Mesenchymal stem cell (in vitro differentiated cells and primary cell): ENCODE data around the gene TRIM15.

Source experiments
- DNase-seq: peaks from one replicate; pipeline ENCODE4 v3.0.0-alpha.2; 2013
- H2AFZ ChIP-seq: one replicate; pipeline ENCODE4 v1.6.1; 2013; ENCODE audit warnings: low read depth, mild to moderate bottlenecking, control low read depth, inconsistent platforms, low read length, moderate library complexity
- H2AK5ac ChIP-seq: 2 replicates; pipeline ENCODE4 v1.6.1; 2013; ENCODE audit warnings: low read length, moderate library complexity, mild to moderate bottlenecking, inconsistent platforms; ENCODE audit not compliant: severe bottlenecking
- H2BK120ac ChIP-seq: one replicate; pipeline ENCODE4 v1.6.1; 2013; ENCODE audit warnings: low read depth, mild to moderate bottlenecking, inconsistent platforms, low read length, moderate library complexity
- H2BK12ac ChIP-seq, 2 experiments: one replicate each; pipeline ENCODE4 v1.6.1; 2013; ENCODE audit warnings: inconsistent platforms in 2 of 2, low read length in 2 of 2, mild to moderate bottlenecking in 2 of 2, moderate library complexity in 2 of 2, control low read depth in 1 of 2
- H2BK15ac ChIP-seq: one replicate; pipeline ENCODE4 v1.6.1; 2013; ENCODE audit warnings: mild to moderate bottlenecking, low read depth, inconsistent platforms; ENCODE audit not compliant: poor library complexity, severe bottlenecking
- H2BK5ac ChIP-seq: 2 replicates; pipeline ENCODE4 v1.6.1; 2013; ENCODE audit warnings: low read depth, mild to moderate bottlenecking, low read length, control low read depth, inconsistent platforms; ENCODE audit not compliant: poor library complexity, severe bottlenecking
- H3K14ac ChIP-seq, 2 experiments: one replicate each; pipeline ENCODE4 v1.6.1; 2013; ENCODE audit warnings: inconsistent platforms in 2 of 2, low read length in 2 of 2, control low read depth in 1 of 2, mild to moderate bottlenecking in 1 of 2, moderate library complexity in 1 of 2
- H3K18ac ChIP-seq, 2 experiments: one replicate each; pipeline ENCODE4 v1.6.1; 2013; ENCODE audit warnings: inconsistent platforms in 2 of 2, low read length in 2 of 2, control low read depth in 1 of 2, low read depth in 1 of 2, mild to moderate bottlenecking in 1 of 2
- H3K23ac ChIP-seq, 2 experiments: one replicate each; pipeline ENCODE4 v1.6.1; 2013; ENCODE audit warnings: inconsistent platforms in 2 of 2, low read length in 2 of 2, mild to moderate bottlenecking in 2 of 2, moderate library complexity in 2 of 2, control low read depth in 1 of 2
- H3K27ac ChIP-seq: 2 replicates; pipeline ENCODE4 v1.5.1; 2013; ENCODE audit warnings: mild to moderate bottlenecking, moderate library complexity, low read length, control low read depth, inconsistent platforms; ENCODE audit not compliant: poor library complexity, severe bottlenecking
- H3K27me3 ChIP-seq, 2 experiments: 2 replicates each; pipeline versions ENCODE4 v1.6.1 to v1.7.0; 2013; ENCODE audit warnings: low read length in 2 of 2, mild to moderate bottlenecking in 2 of 2, moderate library complexity in 2 of 2, control low read depth in 1 of 2, inconsistent platforms in 1 of 2; ENCODE audit not compliant: control insufficient read depth in 1 of 2, insufficient read depth in 1 of 2
- H3K36me3 ChIP-seq, 2 experiments: 2 replicates each; pipeline versions ENCODE4 v1.6.1 to v1.7.0; 2013; ENCODE audit warnings: low read length in 2 of 2, control low read depth in 1 of 2, inconsistent platforms in 1 of 2, low read depth in 1 of 2, mild to moderate bottlenecking in 1 of 2; ENCODE audit not compliant: insufficient read depth in 2 of 2, control insufficient read depth in 1 of 2
- H3K4ac ChIP-seq, 2 experiments: one replicate each; pipeline ENCODE4 v1.6.1; 2013; ENCODE audit warnings: inconsistent platforms in 2 of 2, low read length in 2 of 2, mild to moderate bottlenecking in 2 of 2, moderate library complexity in 2 of 2, control low read depth in 1 of 2, low read depth in 1 of 2
- H3K4me1 ChIP-seq: 2 replicates; pipeline ENCODE4 v1.6.1; 2013; ENCODE audit warnings: low read depth, low read length, control low read depth; ENCODE audit not compliant: control insufficient read depth, insufficient read depth
- H3K4me2 ChIP-seq: 2 replicates; pipeline ENCODE4 v1.6.1; 2013; ENCODE audit warnings: low read length, mild to moderate bottlenecking, inconsistent platforms; ENCODE audit not compliant: poor library complexity, severe bottlenecking
- H3K4me3 ChIP-seq, 2 experiments: 2 replicates each; pipeline versions ENCODE4 v1.5.1 to v1.7.0; 2013; ENCODE audit warnings: low read length in 2 of 2, mild to moderate bottlenecking in 2 of 2, control low read depth in 1 of 2, low read depth in 1 of 2; ENCODE audit not compliant: insufficient read depth in 1 of 2
- H3K79me1 ChIP-seq: replicated peaks from 2 replicates; pipeline ENCODE4 v1.6.1; 2013; ENCODE audit warnings: mild to moderate bottlenecking, control low read depth, low read length, inconsistent platforms; ENCODE audit not compliant: poor library complexity, severe bottlenecking
- H3K9ac ChIP-seq: 2 replicates; pipeline ENCODE4 v1.7.0; 2013; ENCODE audit warnings: mild to moderate bottlenecking, low read length, moderate library complexity
- H3K9me3 ChIP-seq: 2 replicates; pipeline ENCODE4 v1.7.0; 2013; ENCODE audit warnings: mild to moderate bottlenecking, low read length; ENCODE audit not compliant: control insufficient read depth
- H4K8ac ChIP-seq: one replicate; pipeline ENCODE4 v1.6.1; 2013; ENCODE audit warnings: inconsistent platforms, mild to moderate bottlenecking, low read length, moderate library complexity
- H4K91ac ChIP-seq: one replicate; pipeline ENCODE4 v1.6.1; 2013; ENCODE audit warnings: mild to moderate bottlenecking, low read length, inconsistent platforms
- WGBS: methylation state at CpG from one replicate; pipeline ENCODE4 v1.1.7; 2013; ENCODE audit warnings: mixed read lengths; 5-methylcytosine and 5-hydroxymethylcytosine counted together

TRIM15 gene

GRCh38 chr6:30213667-30213956 lies 50.3 kb downstream of the TRIM15 start:
- H2BK5ac ChIP-seq = no peak overlapping the region
- H3K9ac ChIP-seq = peak overlapping the region; percentile 98
- peaks cover 5% of the 10 kb centered on the region for H3K4me1 ChIP-seq
- no peak overlapping the region for H4K91ac ChIP-seq
- no peaks in the 10 kb centered on the region for H3K9me3 ChIP-seq
- no peak overlapping the region for H2AK5ac ChIP-seq
- no peak for DNase-seq
- no peaks in the 10 kb centered on the region for H3K27me3 ChIP-seq
- H2BK120ac ChIP-seq = no peak overlapping the region
- peak overlapping the region; percentile 8 to 55 for H3K4ac ChIP-seq
- 1% methylated on average over 12 of the region's 12 CpGs for WGBS
- peaks cover 0 to 12% of the 10 kb centered on the region in 2 experiments for H3K36me3 ChIP-seq
- H2BK12ac ChIP-seq = peak overlapping the region; percentile 9 to 23
- peaks cover 13% of the 10 kb centered on the region for H3K79me1 ChIP-seq
- H4K8ac ChIP-seq = peak overlapping the region; percentile 100
- H2AFZ ChIP-seq = peak overlapping the region; percentile 7
- H3K18ac ChIP-seq = peak overlapping the region; percentile 41 to 97
- H2BK15ac ChIP-seq = no peak overlapping the region
- peak overlapping the region; percentile 86 to 94 for H3K4me3 ChIP-seq
- H3K14ac ChIP-seq = no peak overlapping the region
- peak overlapping the region; percentile 8 for H3K27ac ChIP-seq
- no peak overlapping the region for H3K23ac ChIP-seq
- H3K4me2 ChIP-seq = peak overlapping the region; percentile 99

GRCh38 chr6:30213957-30214656 lies 50.8 kb downstream of the TRIM15 start:
- Histone ChIP-seq H3K18ac (peak overlapping the region; percentile 97 to 99), H3K4ac (peak overlapping the region in 1 of 2 experiments; percentile 94), H2BK15ac (peak overlapping the region; percentile 77), H4K91ac (peak overlapping the region; percentile 96), H2AFZ (peak overlapping the region; percentile 97), H3K14ac (peak overlapping the region; percentile 44 to 94), H2BK5ac (no peak overlapping the region), H2BK12ac (peak overlapping the region in 1 of 2 experiments; percentile 59), H3K23ac (peak overlapping the region in 1 of 2 experiments; percentile 98), H3K27me3 (no peaks in the 10 kb centered on the region), H3K27ac (peak overlapping the region; percentile 51), H3K9me3 (no peaks in the 10 kb centered on the region), H2AK5ac (no peak overlapping the region), H3K4me2 (peak overlapping the region; percentile 99), H4K8ac (peak overlapping the region; percentile 100), H2BK120ac (no peak overlapping the region), H3K4me3 (peak overlapping the region; percentile 86 to 94), H3K4me1 (peaks cover 5% of the 10 kb centered on the region), H3K9ac (peak overlapping the region; percentile 98), H3K79me1 (peaks cover 9% of the 10 kb centered on the region), H3K36me3 (peaks cover 0 to 11% of the 10 kb centered on the region in 2 experiments)
- DNase-seq = peak; percentile 90
- 1% methylated on average over 41 of the region's 45 CpGs for WGBS

GRCh38 chr6:30214657-30214982 lies 51.3 kb downstream of the TRIM15 start:
- H2BK5ac ChIP-seq = no peak overlapping the region
- H3K18ac ChIP-seq = peak overlapping the region in 1 of 2 experiments; percentile 43
- H3K9ac ChIP-seq = peak overlapping the region; percentile 98
- H3K27ac ChIP-seq = no peak overlapping the region
- H3K4me1 ChIP-seq = peaks cover 7% of the 10 kb centered on the region
- H4K8ac ChIP-seq = peak overlapping the region; percentile 66
- peak overlapping the region; percentile 97 for H2AFZ ChIP-seq
- peak overlapping the region in 1 of 2 experiments; percentile 94 for H3K4me3 ChIP-seq
- no peak overlapping the region for H2BK12ac ChIP-seq
- no peak overlapping the region for H3K23ac ChIP-seq
- H3K79me1 ChIP-seq = peaks cover 9% of the 10 kb centered on the region
- no peak overlapping the region for H4K91ac ChIP-seq
- H2BK15ac ChIP-seq = no peak overlapping the region
- no peak for DNase-seq
- H3K9me3 ChIP-seq = no peaks in the 10 kb centered on the region
- no peak overlapping the region for H2BK120ac ChIP-seq
- WGBS = 68% methylated on average over 14 of the region's 14 CpGs
- no peak overlapping the region for H3K14ac ChIP-seq
- no peak overlapping the region for H3K4ac ChIP-seq
- no peak overlapping the region for H2AK5ac ChIP-seq
- H3K27me3 ChIP-seq = no peaks in the 10 kb centered on the region
- peaks cover 0 to 7% of the 10 kb centered on the region in 2 experiments for H3K36me3 ChIP-seq
- peak overlapping the region; percentile 99 for H3K4me2 ChIP-seq

- Histone ChIP-seq H3K79me1 (peaks cover 6% of the 10 kb centered on the region), H2BK12ac (no peak overlapping the region), H3K27ac (no peak overlapping the region), H2BK5ac (no peak overlapping the region), H3K14ac (no peak overlapping the region), H3K9me3 (no peaks in the 10 kb centered on the region), H3K4me2 (no peak overlapping the region), H4K91ac (no peak overlapping the region), H3K27me3 (no peaks in the 10 kb centered on the region), H4K8ac (no peak overlapping the region), H2AK5ac (no peak overlapping the region), H3K4ac (no peak overlapping the region), H3K36me3 (no peaks in the 10 kb centered on the region), H3K9ac (no peak overlapping the region), H3K18ac (no peak overlapping the region), H3K4me3 (no peak overlapping the region), H3K4me1 (peaks cover 7% of the 10 kb centered on the region), H3K23ac (no peak overlapping the region), H2BK120ac (no peak overlapping the region), H2BK15ac (no peak overlapping the region), H2AFZ (no peak overlapping the region)
- no peak for DNase-seq
- 89% methylated on average over 3 of the region's 3 CpGs for WGBS
These were observed 52.8 kb downstream of the TRIM15 start for GRCh38 chr6:30216096-30216495.
